Calu3 (cell line): ENCODE measurements around the gene FRAS1. TPM values are rescaled to one million over a fixed set of nuclear protein-coding genes. Genes with fewer than 3 reads are reported as not detected.

Experiments
- BruUV-seq: library from RNA; stranded (reverse); fragments of 400-500 nt; replicated peaks from 2 replicates; lab custom pipeline; 2021; lab: Mats Ljungman, UMichigan
- CTCF ChIA-PET: fragments of 300-600 bp; sonication (Branson Sonifier 250); formaldehyde crosslinking; loops from one replicate; lab custom pipeline; 2022; ENCODE audit warnings: antibody characterized with exemption; lab: Charles Lee
- DNase-seq: peaks from one replicate; pipeline ENCODE4 v3.0.0; 2022
- H3K27ac Mint-ChIP-seq: one replicate; pipeline ENCODE4 v1.8.0; 2022; ENCODE audit warnings: mixed read lengths; ENCODE audit not compliant: unreplicated experiment
- H3K27me3 Mint-ChIP-seq: one replicate; pipeline ENCODE4 v1.8.0; 2022; ENCODE audit warnings: mixed read lengths; ENCODE audit not compliant: unreplicated experiment
- H3K36me3 Mint-ChIP-seq: one replicate; pipeline ENCODE4 v1.8.0; 2022; ENCODE audit warnings: mild to moderate bottlenecking, moderate library complexity, mixed read lengths; ENCODE audit not compliant: insufficient read depth, unreplicated experiment
- H3K4me1 Mint-ChIP-seq: one replicate; pipeline ENCODE4 v1.8.0; 2022; ENCODE audit warnings: mild to moderate bottlenecking, low read depth, mixed read lengths; ENCODE audit not compliant: unreplicated experiment
- H3K4me3 Mint-ChIP-seq: one replicate; pipeline ENCODE4 v1.8.0; 2022; ENCODE audit warnings: mild to moderate bottlenecking, low read depth, moderate library complexity, mixed read lengths; ENCODE audit not compliant: unreplicated experiment
- H3K9me3 Mint-ChIP-seq: one replicate; pipeline ENCODE4 v1.8.0; 2022; ENCODE audit warnings: low read depth, mixed read lengths; ENCODE audit not compliant: unreplicated experiment
- intact Hi-C: fragments of 100-400 bp; cut with micrococcal nuclease; formaldehyde crosslinking; loops from one replicate; pipeline ENCODE4 v1.10.0; 2022; ENCODE audit not compliant: unreplicated experiment
- total RNA-seq: library from RNA; stranded (reverse); gene quantifications from 2 replicates; pipeline ENCODE4 v1.2.3, GENCODE V29; 2022
- TF ChIP-seq, protein P1 (sequence below): fragments of 200-600 bp; IDR thresholded peaks from one replicate; pipeline ENCODE4 v1.8.0; 2022; ENCODE audit warnings: antibody characterized with exemption; ENCODE audit not compliant: unreplicated experiment

FRAS1 gene
- total RNA-seq, 1 experiment from 2014 or later: 29.4 TPM

- no peaks in the 10 kb centered on the region for H3K36me3 Mint-ChIP-seq
- CTCF ChIA-PET: no interaction called here
- H3K9me3 Mint-ChIP-seq: no peaks in the 10 kb centered on the region
- no peak overlapping the region for H3K27ac Mint-ChIP-seq
- DNase-seq: no peak
- no peaks in the 10 kb centered on the region for H3K27me3 Mint-ChIP-seq
- intact Hi-C loops: no loop called here
- no TSS peak for BruUV-seq
- TF ChIP-seq, protein P1, sequence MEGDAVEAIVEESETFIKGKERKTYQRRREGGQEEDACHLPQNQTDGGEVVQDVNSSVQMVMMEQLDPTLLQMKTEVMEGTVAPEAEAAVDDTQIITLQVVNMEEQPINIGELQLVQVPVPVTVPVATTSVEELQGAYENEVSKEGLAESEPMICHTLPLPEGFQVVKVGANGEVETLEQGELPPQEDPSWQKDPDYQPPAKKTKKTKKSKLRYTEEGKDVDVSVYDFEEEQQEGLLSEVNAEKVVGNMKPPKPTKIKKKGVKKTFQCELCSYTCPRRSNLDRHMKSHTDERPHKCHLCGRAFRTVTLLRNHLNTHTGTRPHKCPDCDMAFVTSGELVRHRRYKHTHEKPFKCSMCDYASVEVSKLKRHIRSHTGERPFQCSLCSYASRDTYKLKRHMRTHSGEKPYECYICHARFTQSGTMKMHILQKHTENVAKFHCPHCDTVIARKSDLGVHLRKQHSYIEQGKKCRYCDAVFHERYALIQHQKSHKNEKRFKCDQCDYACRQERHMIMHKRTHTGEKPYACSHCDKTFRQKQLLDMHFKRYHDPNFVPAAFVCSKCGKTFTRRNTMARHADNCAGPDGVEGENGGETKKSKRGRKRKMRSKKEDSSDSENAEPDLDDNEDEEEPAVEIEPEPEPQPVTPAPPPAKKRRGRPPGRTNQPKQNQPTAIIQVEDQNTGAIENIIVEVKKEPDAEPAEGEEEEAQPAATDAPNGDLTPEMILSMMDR: no peak
- H3K4me1 Mint-ChIP-seq: peaks cover 6% of the 10 kb centered on the region
- no peak overlapping the region for H3K4me3 Mint-ChIP-seq
These were observed 375.8 kb downstream of the FRAS1 start for GRCh38 chr4:78432896-78433295.

DNA sequence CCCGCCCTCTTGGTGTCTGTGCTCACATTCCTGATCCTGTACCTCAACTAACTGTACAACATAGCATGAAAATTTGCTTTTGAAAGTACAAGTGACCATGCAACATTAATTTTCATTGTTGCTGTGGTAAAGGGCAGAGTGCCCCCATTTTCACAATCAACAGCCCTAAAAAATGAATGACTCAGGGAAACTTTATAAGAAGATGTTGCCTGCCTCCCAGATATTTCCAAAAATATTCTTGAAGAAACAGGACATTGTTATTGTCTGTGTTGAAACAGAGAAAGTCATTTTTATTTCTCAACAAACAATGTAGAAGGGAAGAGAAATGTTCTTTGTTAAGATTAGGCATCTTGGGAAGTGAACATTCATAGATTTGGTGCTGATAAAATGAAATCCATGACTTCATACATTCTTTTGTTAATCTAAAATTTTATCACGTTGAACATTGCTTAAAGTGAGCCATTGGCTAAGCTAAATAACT, 380.5 kb downstream of the FRAS1 start:
- H3K27me3 Mint-ChIP-seq: no peaks in the 10 kb centered on the region
- CTCF ChIA-PET: interaction anchor here (2.1 kb wide), 1 partner anchor 378 kb away, joined by 12 read pairs; no protein-coding TSS in a partner anchor
- H3K4me1 Mint-ChIP-seq: peaks cover 15% of the 10 kb centered on the region
- DNase-seq: no peak
- intact Hi-C loops: no loop called here
- no peak overlapping the region for H3K27ac Mint-ChIP-seq
- H3K9me3 Mint-ChIP-seq: no peaks in the 10 kb centered on the region
- H3K4me3 Mint-ChIP-seq: no peak overlapping the region
- TF ChIP-seq, protein P1: no peak
- H3K36me3 Mint-ChIP-seq: peaks cover 5% of the 10 kb centered on the region
- BruUV-seq: no TSS peak

DNA sequence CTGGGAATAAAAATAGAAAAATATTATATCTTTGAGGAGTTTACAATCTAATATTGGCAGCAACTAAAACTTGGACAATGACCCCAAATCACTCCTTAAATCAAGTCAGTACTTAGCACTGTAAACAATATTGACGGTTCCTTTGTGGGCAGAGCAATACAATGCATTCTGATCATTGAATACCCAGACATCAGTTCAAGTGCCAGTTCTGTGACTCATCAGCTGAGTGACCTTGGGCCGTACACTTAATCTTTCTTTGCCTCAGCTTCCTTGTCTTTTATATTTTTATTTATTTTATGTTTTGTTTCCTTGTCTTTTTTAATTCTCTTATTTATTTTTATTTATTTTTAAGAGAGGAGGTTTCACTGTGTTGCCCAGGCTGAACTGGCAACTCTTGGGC, 382.2 kb downstream of the FRAS1 start:
- intact Hi-C loops: no loop called here
- Mint-ChIP-seq H3K9me3 (no peaks in the 10 kb centered on the region), H3K4me1 (peaks cover 15% of the 10 kb centered on the region), H3K4me3 (no peak overlapping the region), H3K36me3 (peaks cover 5% of the 10 kb centered on the region), H3K27me3 (no peaks in the 10 kb centered on the region), H3K27ac (no peak overlapping the region)
- peak; percentile 6 for DNase-seq
- BruUV-seq: no TSS peak
- TF ChIP-seq, protein P1: no peak
- CTCF ChIA-PET: interaction anchor here (0.6 to 2.1 kb wide), 3 partner anchors 14 to 640 kb away, joined by 3 to 12 read pairs (median 4); no protein-coding TSS in a partner anchor

DNA sequence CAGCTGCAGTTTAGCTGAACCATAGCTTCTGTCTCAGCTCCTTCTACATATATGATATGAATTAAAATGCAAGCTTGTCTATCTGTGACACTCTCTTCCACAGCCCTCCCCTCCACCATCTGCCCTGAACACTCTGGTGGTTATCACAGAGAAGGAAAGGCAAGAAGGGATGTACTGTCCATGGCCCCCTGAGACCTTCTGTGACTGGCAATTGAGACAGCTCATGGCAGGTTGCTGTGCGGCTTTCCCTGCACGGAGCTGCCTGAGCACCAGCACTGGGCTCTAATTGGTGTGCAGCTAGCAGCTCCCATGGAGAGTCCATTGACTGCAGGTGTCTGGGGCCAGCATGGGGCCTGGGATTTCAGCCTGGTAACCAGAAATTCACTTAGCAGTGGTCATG, 384.6 kb downstream of the FRAS1 start:
- no peak for DNase-seq
- BruUV-seq: no TSS peak
- H3K4me1 Mint-ChIP-seq: peaks cover 15% of the 10 kb centered on the region
- no peaks in the 10 kb centered on the region for H3K27me3 Mint-ChIP-seq
- intact Hi-C loops: no loop called here
- no peaks in the 10 kb centered on the region for H3K9me3 Mint-ChIP-seq
- CTCF ChIA-PET: no interaction called here
- H3K36me3 Mint-ChIP-seq: peaks cover 5% of the 10 kb centered on the region
- H3K4me3 Mint-ChIP-seq: no peak overlapping the region
- H3K27ac Mint-ChIP-seq: no peak overlapping the region
- TF ChIP-seq, protein P1: no peak
